Measurements from ENCODE around the gene DARS1. TPM values are rescaled to one million over a fixed set of nuclear protein-coding genes. Genes with fewer than 3 reads are reported as not detected.

DARS1 gene
- total and polyA plus RNA-seq, 2 of the 13 experiments (the other 11 are each of a cell fraction or from before 2014, with no cell fraction given): 149 to 230 TPM

DNA sequence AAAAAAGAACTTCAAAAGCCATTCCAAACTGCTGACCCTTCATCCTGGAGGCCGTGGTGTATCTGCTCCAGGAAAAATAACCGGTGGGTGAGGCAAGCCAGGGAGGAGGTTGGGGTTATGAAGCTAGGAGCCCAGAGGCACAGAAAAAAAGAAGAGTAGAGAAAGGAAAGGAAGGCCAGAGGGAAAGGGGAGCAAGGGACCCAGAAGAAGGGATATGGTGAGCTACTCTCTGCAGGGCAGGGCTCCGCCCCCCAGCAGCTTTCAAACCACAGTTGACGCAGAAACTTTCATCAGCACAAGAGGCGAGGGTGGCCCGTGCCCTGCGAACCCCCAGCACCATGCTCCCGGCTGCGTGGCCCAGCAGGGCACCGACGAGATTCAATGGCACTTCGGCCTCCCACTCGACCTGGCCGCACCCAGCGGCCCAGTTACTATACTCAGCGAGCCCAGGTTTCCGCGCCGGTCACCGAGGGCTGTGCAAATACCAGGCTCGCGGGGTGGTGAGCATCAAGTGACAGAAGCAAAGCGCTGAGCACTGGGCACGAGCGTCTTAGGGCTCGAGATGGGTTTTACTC lies 109.8 kb downstream of the DARS1 start (continued):
- TF ChIP-seq, protein P1, sequence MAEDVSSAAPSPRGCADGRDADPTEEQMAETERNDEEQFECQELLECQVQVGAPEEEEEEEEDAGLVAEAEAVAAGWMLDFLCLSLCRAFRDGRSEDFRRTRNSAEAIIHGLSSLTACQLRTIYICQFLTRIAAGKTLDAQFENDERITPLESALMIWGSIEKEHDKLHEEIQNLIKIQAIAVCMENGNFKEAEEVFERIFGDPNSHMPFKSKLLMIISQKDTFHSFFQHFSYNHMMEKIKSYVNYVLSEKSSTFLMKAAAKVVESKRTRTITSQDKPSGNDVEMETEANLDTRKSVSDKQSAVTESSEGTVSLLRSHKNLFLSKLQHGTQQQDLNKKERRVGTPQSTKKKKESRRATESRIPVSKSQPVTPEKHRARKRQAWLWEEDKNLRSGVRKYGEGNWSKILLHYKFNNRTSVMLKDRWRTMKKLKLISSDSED (CRISPR knock-in tag; IDR thresholded peaks at IDR 0.05): no peak
- TF ChIP-seq CBX1 (IDR thresholded peaks at IDR 0.05; ENCODE audit: low read depth) (no peak), ZMYM2 (CRISPR knock-in tag; IDR thresholded peaks at IDR 0.05) (no peak), PHF8 (CRISPR knock-in tag; IDR thresholded peaks at IDR 0.05) (0 out of 2 replicates have a peak, but pooled peaks have one; percentile 9), RAD51 (IDR thresholded peaks at IDR 0.05; ENCODE audit: borderline replicate concordance) (no peak), LBX2 (CRISPR knock-in tag; IDR thresholded peaks at IDR 0.05; ENCODE audit: borderline replicate concordance) (no peak), ZC3H13 (CRISPR knock-in tag; IDR thresholded peaks at IDR 0.05) (no peak), HCFC1 (IDR thresholded peaks at IDR 0.05; ENCODE audit: low read depth, low read length) (no peak), MXD4 (CRISPR knock-in tag; IDR thresholded peaks at IDR 0.05) (no peak), ZBTB38 (CRISPR knock-in tag; IDR thresholded peaks at IDR 0.05) (no peak), ZNF510 (CRISPR knock-in tag; IDR thresholded peaks at IDR 0.05; ENCODE audit: low read depth) (no peak), FOXO4 (CRISPR knock-in tag; conservative IDR thresholded peaks at IDR 0.05) (no peak), SKI (IDR thresholded peaks at IDR 0.05; ENCODE audit: partially characterized antibody) (no peak), ZNF24 (IDR thresholded peaks at IDR 0.05) (no peak), ZBTB3 (CRISPR knock-in tag; IDR thresholded peaks at IDR 0.05; ENCODE audit: borderline replicate concordance, low read depth) (no peak), ZNF274 (CRISPR knock-in tag; IDR thresholded peaks at IDR 0.05) (no peak)
- TF ChIP-seq, protein P2, sequence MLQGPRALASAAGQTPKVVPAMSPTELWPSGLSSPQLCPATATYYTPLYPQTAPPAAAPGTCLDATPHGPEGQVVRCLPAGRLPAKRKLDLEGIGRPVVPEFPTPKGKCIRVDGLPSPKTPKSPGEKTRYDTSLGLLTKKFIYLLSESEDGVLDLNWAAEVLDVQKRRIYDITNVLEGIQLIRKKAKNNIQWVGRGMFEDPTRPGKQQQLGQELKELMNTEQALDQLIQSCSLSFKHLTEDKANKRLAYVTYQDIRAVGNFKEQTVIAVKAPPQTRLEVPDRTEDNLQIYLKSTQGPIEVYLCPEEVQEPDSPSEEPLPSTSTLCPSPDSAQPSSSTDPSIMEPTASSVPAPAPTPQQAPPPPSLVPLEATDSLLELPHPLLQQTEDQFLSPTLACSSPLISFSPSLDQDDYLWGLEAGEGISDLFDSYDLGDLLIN (CRISPR knock-in tag; IDR thresholded peaks at IDR 0.05; ENCODE audit: borderline replicate concordance): no peak
- TF ChIP-seq, protein P3, sequence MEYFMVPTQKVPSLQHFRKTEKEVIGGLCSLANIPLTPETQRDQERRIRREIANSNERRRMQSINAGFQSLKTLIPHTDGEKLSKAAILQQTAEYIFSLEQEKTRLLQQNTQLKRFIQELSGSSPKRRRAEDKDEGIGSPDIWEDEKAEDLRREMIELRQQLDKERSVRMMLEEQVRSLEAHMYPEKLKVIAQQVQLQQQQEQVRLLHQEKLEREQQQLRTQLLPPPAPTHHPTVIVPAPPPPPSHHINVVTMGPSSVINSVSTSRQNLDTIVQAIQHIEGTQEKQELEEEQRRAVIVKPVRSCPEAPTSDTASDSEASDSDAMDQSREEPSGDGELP (IDR thresholded peaks at IDR 0.05; ENCODE audit: borderline replicate concordance, low read depth): no peak
- TF ChIP-seq, protein P4, sequence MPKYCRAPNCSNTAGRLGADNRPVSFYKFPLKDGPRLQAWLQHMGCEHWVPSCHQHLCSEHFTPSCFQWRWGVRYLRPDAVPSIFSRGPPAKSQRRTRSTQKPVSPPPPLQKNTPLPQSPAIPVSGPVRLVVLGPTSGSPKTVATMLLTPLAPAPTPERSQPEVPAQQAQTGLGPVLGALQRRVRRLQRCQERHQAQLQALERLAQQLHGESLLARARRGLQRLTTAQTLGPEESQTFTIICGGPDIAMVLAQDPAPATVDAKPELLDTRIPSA (CRISPR knock-in tag; IDR thresholded peaks at IDR 0.05; ENCODE audit: borderline replicate concordance): 0 out of 2 replicates have a peak, but pooled peaks have one; percentile 12
- TF ChIP-seq, protein P5, sequence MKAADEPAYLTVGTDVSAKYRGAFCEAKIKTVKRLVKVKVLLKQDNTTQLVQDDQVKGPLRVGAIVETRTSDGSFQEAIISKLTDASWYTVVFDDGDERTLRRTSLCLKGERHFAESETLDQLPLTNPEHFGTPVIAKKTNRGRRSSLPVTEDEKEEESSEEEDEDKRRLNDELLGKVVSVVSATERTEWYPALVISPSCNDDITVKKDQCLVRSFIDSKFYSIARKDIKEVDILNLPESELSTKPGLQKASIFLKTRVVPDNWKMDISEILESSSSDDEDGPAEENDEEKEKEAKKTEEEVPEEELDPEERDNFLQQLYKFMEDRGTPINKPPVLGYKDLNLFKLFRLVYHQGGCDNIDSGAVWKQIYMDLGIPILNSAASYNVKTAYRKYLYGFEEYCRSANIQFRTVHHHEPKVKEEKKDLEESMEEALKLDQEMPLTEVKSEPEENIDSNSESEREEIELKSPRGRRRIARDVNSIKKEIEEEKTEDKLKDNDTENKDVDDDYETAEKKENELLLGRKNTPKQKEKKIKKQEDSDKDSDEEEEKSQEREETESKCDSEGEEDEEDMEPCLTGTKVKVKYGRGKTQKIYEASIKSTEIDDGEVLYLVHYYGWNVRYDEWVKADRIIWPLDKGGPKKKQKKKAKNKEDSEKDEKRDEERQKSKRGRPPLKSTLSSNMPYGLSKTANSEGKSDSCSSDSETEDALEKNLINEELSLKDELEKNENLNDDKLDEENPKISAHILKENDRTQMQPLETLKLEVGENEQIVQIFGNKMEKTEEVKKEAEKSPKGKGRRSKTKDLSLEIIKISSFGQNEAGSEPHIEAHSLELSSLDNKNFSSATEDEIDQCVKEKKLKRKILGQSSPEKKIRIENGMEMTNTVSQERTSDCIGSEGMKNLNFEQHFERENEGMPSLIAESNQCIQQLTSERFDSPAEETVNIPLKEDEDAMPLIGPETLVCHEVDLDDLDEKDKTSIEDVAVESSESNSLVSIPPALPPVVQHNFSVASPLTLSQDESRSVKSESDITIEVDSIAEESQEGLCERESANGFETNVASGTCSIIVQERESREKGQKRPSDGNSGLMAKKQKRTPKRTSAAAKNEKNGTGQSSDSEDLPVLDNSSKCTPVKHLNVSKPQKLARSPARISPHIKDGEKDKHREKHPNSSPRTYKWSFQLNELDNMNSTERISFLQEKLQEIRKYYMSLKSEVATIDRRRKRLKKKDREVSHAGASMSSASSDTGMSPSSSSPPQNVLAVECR (CRISPR knock-in tag; IDR thresholded peaks at IDR 0.05; ENCODE audit: borderline replicate concordance): no peak
